Suprapubic skin (tissue), 4 donors: Measurements from ENCODE around the gene CABP2. TPM values are rescaled to one million over a fixed set of nuclear protein-coding genes. Genes with fewer than 3 reads are reported as not detected.

Experiments
- DNase-seq, 2 donors: peaks; one replicate each; pipeline ENCODE4 v3.0.0-alpha.2; 2019; ENCODE audit warnings: low spot score in 2 of 2
- H3K27ac ChIP-seq: fragments of 200-600 bp; sonication (generic); one replicate; pipeline ENCODE4 v1.5.1; 2019
- H3K27me3 ChIP-seq: fragments of 200-600 bp; sonication (generic); one replicate; pipeline ENCODE4 v1.5.1; 2019
- H3K36me3 ChIP-seq: fragments of 200-600 bp; sonication (generic); one replicate; pipeline ENCODE4 v1.5.1; 2019
- H3K4me1 ChIP-seq: fragments of 200-600 bp; sonication (generic); one replicate; pipeline ENCODE4 v1.5.1; 2019
- H3K4me3 ChIP-seq: fragments of 200-600 bp; sonication (generic); one replicate; pipeline ENCODE4 v1.5.1; 2019; ENCODE audit warnings: mild to moderate bottlenecking
- H3K9me3 ChIP-seq: fragments of 200-600 bp; sonication (generic); one replicate; pipeline ENCODE4 v1.5.1; 2019
- EP300 ChIP-seq: sonication (generic); formaldehyde crosslinking; IDR thresholded peaks from one replicate; pipeline ENCODE4 v1.6.1; 2017; ENCODE audit warnings: antibody characterized with exemption
- POLR2A ChIP-seq, 2 donors: fragments of 450-650 bp; IDR thresholded peaks; one replicate each; pipeline ENCODE4 v1.6.1; 2017; ENCODE audit warnings: antibody characterized with exemption in 2 of 2, mild to moderate bottlenecking in 2 of 2, moderate library complexity in 2 of 2
- POLR2AphosphoS5 ChIP-seq, 3 donors: sonication (generic); formaldehyde crosslinking; IDR thresholded peaks; one replicate each; pipeline ENCODE4 v1.6.1; 2017; ENCODE audit warnings: antibody characterized with exemption in 3 of 3
- WGBS: methylation state at CpG from one replicate; pipeline ENCODE4 v1.1.5; 2018; 5-methylcytosine and 5-hydroxymethylcytosine counted together
- total RNA-seq, 4 donors: library from RNA; depleted of rRNA; stranded (reverse); fragments of >200 nt; gene quantifications; one replicate each; pipeline ENCODE4 v1.1.0, GENCODE V29; 2016
- TF ChIP-seq, protein P1 (sequence below), 2 donors: fragments of 200-600 bp in 1 of 2; fragments of 450-650 bp in 1 of 2; sonication (generic) in 1 of 2; IDR thresholded peaks; one replicate each; pipeline ENCODE4 v1.5.1; 2016 to 2019; ENCODE audit warnings: antibody characterized with exemption in 2 of 2, mild to moderate bottlenecking in 1 of 2, moderate library complexity in 1 of 2

The CABP2 gene
- total RNA-seq, 4 donors from 2014 or later: not detected

DNA sequence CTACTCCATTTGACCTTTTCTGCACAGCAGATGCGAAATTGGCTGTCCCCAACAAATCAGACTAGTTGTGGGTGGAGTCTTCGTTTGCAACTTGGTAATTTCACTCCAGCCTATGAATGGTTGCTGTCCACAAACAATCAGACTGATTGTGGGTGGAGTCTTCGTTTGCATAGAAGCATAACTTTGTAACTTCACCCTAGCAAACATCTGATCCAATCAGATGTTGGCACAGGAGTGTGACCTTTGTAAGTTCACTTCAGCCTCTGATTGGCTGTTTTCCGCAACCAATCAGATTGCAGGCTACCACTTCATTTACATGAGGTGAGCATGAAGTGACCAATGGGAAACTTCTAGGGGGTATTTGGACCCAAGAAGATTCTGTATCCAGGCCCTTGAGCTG is 16.3 kb upstream of the CABP2 start:
- TF ChIP-seq POLR2A (IDR thresholded peaks at IDR 0.05): no peak
- no peak for TF ChIP-seq POLR2AphosphoS5 (IDR thresholded peaks at IDR 0.05)
- no peak for TF ChIP-seq EP300
- TF ChIP-seq, protein P1, sequence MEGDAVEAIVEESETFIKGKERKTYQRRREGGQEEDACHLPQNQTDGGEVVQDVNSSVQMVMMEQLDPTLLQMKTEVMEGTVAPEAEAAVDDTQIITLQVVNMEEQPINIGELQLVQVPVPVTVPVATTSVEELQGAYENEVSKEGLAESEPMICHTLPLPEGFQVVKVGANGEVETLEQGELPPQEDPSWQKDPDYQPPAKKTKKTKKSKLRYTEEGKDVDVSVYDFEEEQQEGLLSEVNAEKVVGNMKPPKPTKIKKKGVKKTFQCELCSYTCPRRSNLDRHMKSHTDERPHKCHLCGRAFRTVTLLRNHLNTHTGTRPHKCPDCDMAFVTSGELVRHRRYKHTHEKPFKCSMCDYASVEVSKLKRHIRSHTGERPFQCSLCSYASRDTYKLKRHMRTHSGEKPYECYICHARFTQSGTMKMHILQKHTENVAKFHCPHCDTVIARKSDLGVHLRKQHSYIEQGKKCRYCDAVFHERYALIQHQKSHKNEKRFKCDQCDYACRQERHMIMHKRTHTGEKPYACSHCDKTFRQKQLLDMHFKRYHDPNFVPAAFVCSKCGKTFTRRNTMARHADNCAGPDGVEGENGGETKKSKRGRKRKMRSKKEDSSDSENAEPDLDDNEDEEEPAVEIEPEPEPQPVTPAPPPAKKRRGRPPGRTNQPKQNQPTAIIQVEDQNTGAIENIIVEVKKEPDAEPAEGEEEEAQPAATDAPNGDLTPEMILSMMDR (IDR thresholded peaks at IDR 0.05): no peak
- Histone ChIP-seq H3K36me3 (no peaks in the 10 kb centered on the region), H3K27ac (no peak overlapping the region), H3K27me3 (no peaks in the 10 kb centered on the region), H3K9me3 (no peaks in the 10 kb centered on the region), H3K4me1 (peaks cover 3% of the 10 kb centered on the region), H3K4me3 (no peak overlapping the region)
- WGBS: 91% methylated on average over 4 of the region's 4 CpGs
- no peak for DNase-seq

DNA sequence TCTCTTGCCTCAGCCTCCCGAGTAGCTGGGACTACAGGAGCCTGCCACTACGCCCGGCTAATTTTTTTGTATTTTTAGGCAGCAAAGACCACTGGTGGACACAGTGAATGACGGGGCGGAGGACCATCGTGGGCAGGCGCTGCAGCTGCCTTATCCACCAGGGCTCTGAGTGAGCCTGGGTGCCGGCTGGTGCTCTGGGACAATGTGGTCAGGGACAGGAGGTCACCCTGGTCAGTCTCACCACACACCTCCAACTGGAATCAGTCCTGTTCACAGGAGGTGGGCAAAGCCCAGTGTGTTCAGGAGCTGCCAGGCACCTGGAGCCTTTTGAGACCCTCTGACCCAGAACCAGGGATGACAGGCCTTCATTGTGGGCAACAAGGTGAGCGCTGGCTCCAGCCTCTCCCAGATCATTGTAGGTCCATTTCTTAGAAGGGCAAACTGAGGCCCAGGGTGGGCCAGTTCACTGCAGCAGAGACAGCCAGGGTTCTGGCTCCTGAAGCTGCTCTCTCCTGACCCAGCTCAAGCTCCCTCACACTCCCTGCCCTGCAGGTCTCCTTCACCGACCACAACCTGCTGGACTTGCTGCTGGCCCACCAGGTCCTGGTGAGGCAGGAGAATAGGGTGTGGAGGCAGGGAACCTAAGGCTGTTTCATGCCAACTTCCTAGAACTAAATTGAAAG is 15.7 kb upstream of the CABP2 start:
- 81% methylated on average over 10 of the region's 10 CpGs for WGBS
- Histone ChIP-seq H3K4me1 (no peaks in the 10 kb centered on the region), H3K9me3 (no peaks in the 10 kb centered on the region), H3K36me3 (no peaks in the 10 kb centered on the region), H3K4me3 (no peak overlapping the region), H3K27ac (no peak overlapping the region), H3K27me3 (no peaks in the 10 kb centered on the region)
- no peak for DNase-seq
- no peak for TF ChIP-seq POLR2AphosphoS5 (IDR thresholded peaks at IDR 0.05)
- TF ChIP-seq POLR2A (IDR thresholded peaks at IDR 0.05): no peak
- TF ChIP-seq EP300: no peak
- TF ChIP-seq, protein P1 (IDR thresholded peaks at IDR 0.05): no peak

DNA sequence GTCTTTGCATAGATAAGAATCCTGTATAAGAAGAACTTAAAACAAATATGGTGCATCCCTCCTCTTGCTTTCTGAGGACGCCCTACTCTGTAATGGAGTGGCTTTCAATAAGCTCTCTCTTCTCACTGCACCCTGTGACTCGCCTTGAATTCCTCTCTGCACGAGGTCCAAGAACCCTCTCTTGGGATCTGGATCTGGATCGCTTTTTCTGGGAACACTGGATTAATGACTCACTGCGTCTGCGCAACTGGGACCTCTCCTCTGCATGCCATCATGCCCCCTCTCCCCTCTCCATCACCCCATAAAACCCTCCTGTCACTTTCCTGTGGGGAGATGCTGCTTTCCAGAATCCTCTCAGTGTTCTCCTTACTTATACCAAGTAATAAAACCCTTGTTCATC is 15.1 kb upstream of the CABP2 start:
- Histone ChIP-seq H3K9me3 (no peaks in the 10 kb centered on the region), H3K4me3 (no peak overlapping the region), H3K27me3 (no peaks in the 10 kb centered on the region), H3K36me3 (no peaks in the 10 kb centered on the region), H3K27ac (no peak overlapping the region), H3K4me1 (no peaks in the 10 kb centered on the region)
- DNase-seq: no peak
- no peak for TF ChIP-seq POLR2AphosphoS5 (IDR thresholded peaks at IDR 0.05)
- no peak for TF ChIP-seq POLR2A (IDR thresholded peaks at IDR 0.05)
- TF ChIP-seq, protein P1 (IDR thresholded peaks at IDR 0.05): no peak
- TF ChIP-seq EP300: no peak
- 58% methylated on average over 6 of the region's 6 CpGs for whole genome bisulfite sequencing

DNA sequence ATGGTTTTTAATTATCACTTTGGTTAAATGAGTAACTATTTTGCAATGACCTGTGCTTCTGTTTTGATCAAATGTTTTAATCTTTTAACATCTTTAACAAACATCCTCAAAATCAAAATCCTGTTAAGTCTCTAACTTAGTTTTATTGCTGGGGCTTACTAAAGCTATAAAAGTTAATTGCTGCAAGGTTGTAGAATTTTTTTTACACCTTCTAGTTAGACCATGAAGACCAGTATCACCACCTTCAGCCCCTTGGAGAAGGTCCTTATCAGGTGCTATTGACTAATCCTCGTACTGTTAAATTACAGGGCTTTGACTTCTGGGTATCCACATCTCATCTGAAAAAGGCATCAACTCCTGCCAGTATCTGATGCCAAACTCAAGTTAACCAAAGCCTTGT is 12.3 kb upstream of the CABP2 start:
- Histone ChIP-seq H3K27me3 (peaks cover under 1% of the 10 kb centered on the region), H3K27ac (no peak overlapping the region), H3K4me1 (no peaks in the 10 kb centered on the region), H3K4me3 (no peak overlapping the region), H3K36me3 (no peaks in the 10 kb centered on the region), H3K9me3 (no peaks in the 10 kb centered on the region)
- 79% methylated on average over 1 of the region's 1 CpG for WGBS
- TF ChIP-seq POLR2AphosphoS5 (IDR thresholded peaks at IDR 0.05): no peak
- TF ChIP-seq, protein P1 (IDR thresholded peaks at IDR 0.05): no peak
- no peak for TF ChIP-seq POLR2A (IDR thresholded peaks at IDR 0.05)
- TF ChIP-seq EP300: no peak
- DNase-seq: no peak

DNA sequence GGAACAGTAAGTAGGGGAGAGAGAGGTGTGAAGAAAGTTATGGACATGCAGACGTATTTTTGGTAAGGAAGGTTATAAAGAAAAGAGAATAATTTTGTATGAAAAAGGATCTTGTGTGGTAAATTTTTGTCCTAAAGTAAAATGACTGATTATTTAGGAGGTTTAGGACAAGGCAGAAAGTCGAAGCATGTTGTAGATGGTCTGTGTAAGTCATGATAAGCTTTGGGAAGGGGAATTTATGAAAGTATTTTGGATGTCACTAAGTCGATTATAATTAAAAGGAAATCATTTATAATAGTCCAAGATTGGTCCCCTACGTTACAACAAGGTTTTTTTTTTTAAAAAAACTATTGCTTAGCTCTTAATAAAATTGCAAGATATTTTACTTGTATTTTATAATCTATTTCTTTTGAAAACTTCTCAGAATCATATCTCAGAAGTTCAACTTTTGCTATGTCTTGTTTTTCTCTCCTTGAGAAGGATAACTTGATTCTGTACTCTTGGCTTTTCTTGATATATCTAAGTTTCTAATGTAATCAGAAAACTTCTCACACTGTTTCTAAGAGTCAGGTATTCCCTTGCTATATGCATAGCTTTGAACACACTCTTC is 10.9 kb upstream of the CABP2 start:
- no peak overlapping the region for H3K4me3 ChIP-seq
- H3K27me3 ChIP-seq: peaks cover 2% of the 10 kb centered on the region
- H3K9me3 ChIP-seq: no peaks in the 10 kb centered on the region
- H3K4me1 ChIP-seq: no peaks in the 10 kb centered on the region
- H3K36me3 ChIP-seq: no peaks in the 10 kb centered on the region
- no peak overlapping the region for H3K27ac ChIP-seq
- no peak for TF ChIP-seq POLR2A (IDR thresholded peaks at IDR 0.05)
- TF ChIP-seq, protein P1 (IDR thresholded peaks at IDR 0.05): no peak
- no peak for TF ChIP-seq POLR2AphosphoS5 (IDR thresholded peaks at IDR 0.05)
- TF ChIP-seq EP300: no peak
- DNase-seq: no peak
- WGBS: 35% methylated on average over 4 of the region's 4 CpGs
